ENCODE measurements around the gene RBM46. TPM values are rescaled to one million over a fixed set of nuclear protein-coding genes. Genes with fewer than 3 reads are reported as not detected.
"Not testable (repeated sequence)": the region's sequence is repeated elsewhere in the genome, so short reads cannot be mapped to it uniquely, and the experiment has no call there.

Gene RBM46
- total RNA-seq, 6 experiments from 2014 or later = 0.11 to 0.15 TPM; not detected in 4

GRCh38 chr4:154868414-154869194 lies 87.5 kb downstream of the RBM46 start:
- intact Hi-C loops (cut with DNase I) = no loop called here
- no peaks in the 10 kb centered on the region for H3K36me3 ChIP-seq
- no peak for DNase-seq

GRCh38 chr4:154869301-154869700 lies 88.2 kb downstream of the RBM46 start:
- H3K9me3 ChIP-seq = no peaks in the 10 kb centered on the region
- H3K4me1 ChIP-seq = no peaks in the 10 kb centered on the region
- DNase-seq = no peak
- intact Hi-C loops (cut with DNase I) = no loop called here
- no peaks in the 10 kb centered on the region for H3K27me3 ChIP-seq
- no peak overlapping the region for H3K4me3 ChIP-seq
- H3K27ac ChIP-seq = no peak overlapping the region
- H3K36me3 ChIP-seq = no peaks in the 10 kb centered on the region
- WGBS (ENCODE audit: insufficient coverage, low coverage, low lambda C conversion rate, missing lambda C conversion rate) = 33% methylated on average over 2 of the region's 3 CpGs
- ATAC-seq = no peak
- no peak for TF ChIP-seq POLR2A (IDR thresholded peaks at IDR 0.05)
- TF ChIP-seq, protein P1, sequence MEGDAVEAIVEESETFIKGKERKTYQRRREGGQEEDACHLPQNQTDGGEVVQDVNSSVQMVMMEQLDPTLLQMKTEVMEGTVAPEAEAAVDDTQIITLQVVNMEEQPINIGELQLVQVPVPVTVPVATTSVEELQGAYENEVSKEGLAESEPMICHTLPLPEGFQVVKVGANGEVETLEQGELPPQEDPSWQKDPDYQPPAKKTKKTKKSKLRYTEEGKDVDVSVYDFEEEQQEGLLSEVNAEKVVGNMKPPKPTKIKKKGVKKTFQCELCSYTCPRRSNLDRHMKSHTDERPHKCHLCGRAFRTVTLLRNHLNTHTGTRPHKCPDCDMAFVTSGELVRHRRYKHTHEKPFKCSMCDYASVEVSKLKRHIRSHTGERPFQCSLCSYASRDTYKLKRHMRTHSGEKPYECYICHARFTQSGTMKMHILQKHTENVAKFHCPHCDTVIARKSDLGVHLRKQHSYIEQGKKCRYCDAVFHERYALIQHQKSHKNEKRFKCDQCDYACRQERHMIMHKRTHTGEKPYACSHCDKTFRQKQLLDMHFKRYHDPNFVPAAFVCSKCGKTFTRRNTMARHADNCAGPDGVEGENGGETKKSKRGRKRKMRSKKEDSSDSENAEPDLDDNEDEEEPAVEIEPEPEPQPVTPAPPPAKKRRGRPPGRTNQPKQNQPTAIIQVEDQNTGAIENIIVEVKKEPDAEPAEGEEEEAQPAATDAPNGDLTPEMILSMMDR (IDR thresholded peaks at IDR 0.05) = no peak

More at GRCh38 chr4:154868414-154869194, 87.5 kb downstream of the RBM46 start:
- TF ChIP-seq POLR2A (IDR thresholded peaks at IDR 0.05) = no peak
- TF ChIP-seq, protein P1 (IDR thresholded peaks at IDR 0.05) = no peak
- no peak for ATAC-seq
- H3K27ac ChIP-seq = no peak overlapping the region
- no peaks in the 10 kb centered on the region for H3K4me1 ChIP-seq
- H3K9me3 ChIP-seq = no peaks in the 10 kb centered on the region
- H3K4me3 ChIP-seq = no peak overlapping the region
- 55% methylated on average over 7 of the region's 7 CpGs for WGBS (ENCODE audit: insufficient coverage, low coverage, low lambda C conversion rate, missing lambda C conversion rate)
- no peaks in the 10 kb centered on the region for H3K27me3 ChIP-seq

GRCh38 chr4:154872198-154872597 lies 91.1 kb downstream of the RBM46 start:
- Histone ChIP-seq H3K27ac (no peak overlapping the region), H3K36me3 (no peaks in the 10 kb centered on the region), H3K9me3 (no peaks in the 10 kb centered on the region), H3K27me3 (no peaks in the 10 kb centered on the region), H3K4me1 (no peaks in the 10 kb centered on the region), H3K4me3 (no peak overlapping the region)
- no peak for DNase-seq
- no peak for ATAC-seq
- intact Hi-C loops (cut with DNase I) = no loop called here
- TF ChIP-seq, protein P1 (IDR thresholded peaks at IDR 0.05) = no peak
- TF ChIP-seq POLR2A (IDR thresholded peaks at IDR 0.05) = no peak

GRCh38 chr4:154874049-154874448 lies 93.0 kb downstream of the RBM46 start:
- H3K27me3 ChIP-seq; H3K4me3 ChIP-seq; H3K9me3 ChIP-seq; ATAC-seq; H3K4me1 ChIP-seq; H3K36me3 ChIP-seq; intact Hi-C loops (cut with DNase I); DNase-seq; H3K27ac ChIP-seq: not testable (repeated sequence)
- WGBS (ENCODE audit: insufficient coverage, low coverage, low lambda C conversion rate, missing lambda C conversion rate) = 64% methylated on average over 2 of the region's 4 CpGs

- no peak overlapping the region for H3K27ac ChIP-seq
- intact Hi-C loops (cut with DNase I) = no loop called here
- TF ChIP-seq POLR2A (IDR thresholded peaks at IDR 0.05) = no peak
- TF ChIP-seq, protein P1 (IDR thresholded peaks at IDR 0.05) = no peak
- no peaks in the 10 kb centered on the region for H3K9me3 ChIP-seq
- H3K4me3 ChIP-seq = no peak overlapping the region
- 25% methylated on average over 7 of the region's 8 CpGs for WGBS (ENCODE audit: insufficient coverage, low coverage, low lambda C conversion rate, missing lambda C conversion rate)
- ATAC-seq (no peak), DNase-seq (no peak)
- no peaks in the 10 kb centered on the region for H3K27me3 ChIP-seq
- no peaks in the 10 kb centered on the region for H3K36me3 ChIP-seq
- H3K4me1 ChIP-seq = no peaks in the 10 kb centered on the region
Measured at GRCh38 chr4:154877110-154877760, 96.2 kb downstream of the RBM46 start.

Measured in right lobe of liver (tissue), 6 donors.